T-cell (primary cell): ENCODE results near the gene PIP4K2A. TPM values are rescaled to one million over a fixed set of nuclear protein-coding genes. Genes with fewer than 3 reads are reported as not detected.
"Not testable (repeated sequence)": the region's sequence is repeated elsewhere in the genome, so short reads cannot be mapped to it uniquely, and the experiment has no call there.

ENCODE experiments used
- ATAC-seq, 4 experiments: fragments of 200-7000 bp in 3 of 4; fragments of 150-1000 bp in 1 of 4; cut with Tn5 transposase; replicated peaks in 1 of 4; 1 replicate in 3 of 4; 2 replicates in 1 of 4; pipeline ENCODE4 v1.10.0; 2021; ENCODE audit warnings: moderate library complexity in 3 of 4, mild to moderate bottlenecking in 2 of 4, moderate number of reproducible peaks in 1 of 4
- CTCF ChIA-PET, 2 donors: fragments of 300-600 bp; sonication (Branson Sonifier 250); formaldehyde crosslinking; loops; one replicate each; lab custom pipeline; 2022; ENCODE audit warnings: antibody characterized with exemption in 2 of 2; lab: Charles Lee
- POLR2A ChIA-PET, 2 donors: fragments of 300-600 bp; sonication (Branson Sonifier 250); formaldehyde crosslinking; loops; one replicate each; lab custom pipeline; 2022; ENCODE audit warnings: antibody characterized with exemption in 2 of 2; lab: Charles Lee
- DNase-seq, 35 experiments: peaks; one replicate each; pipeline versions ENCODE4 v3.0.0 to v3.0.0-alpha.2; 2013 to 2023
- H3K27ac ChIP-seq: one replicate; pipeline ENCODE4 v1.5.1; 2013; ENCODE audit warnings: low read length
- H3K27me3 ChIP-seq, 2 experiments: replicated peaks in 1 of 2; 1 replicate in 1 of 2; 2 replicates in 1 of 2; pipeline versions ENCODE4 v1.6.1 to v1.7.0; 2013; ENCODE audit warnings: low read length in 1 of 2, mixed read lengths in 1 of 2; ENCODE audit not compliant: control insufficient read depth in 2 of 2, insufficient read depth in 2 of 2; ENCODE audit errors: extremely low read depth in 1 of 2
- H3K36me3 ChIP-seq, 2 donors: 1 replicate in 1 of 2; 2 replicates in 1 of 2; pipeline versions ENCODE4 v1.6.1 to v1.7.0; 2013; ENCODE audit warnings: low read length in 1 of 2; ENCODE audit not compliant: control insufficient read depth in 2 of 2, insufficient read depth in 1 of 2; ENCODE audit errors: extremely low read depth in 1 of 2
- H3K4me1 ChIP-seq, 2 experiments: 1 replicate in 1 of 2; 2 replicates in 1 of 2; pipeline versions ENCODE4 v1.6.1 to v1.7.0; 2013; ENCODE audit warnings: low read length in 2 of 2, mixed read lengths in 1 of 2; ENCODE audit not compliant: insufficient read depth in 2 of 2, control insufficient read depth in 1 of 2; ENCODE audit errors: extremely low read depth in 1 of 2
- H3K4me3 ChIP-seq, 2 donors: 1 replicate in 1 of 2; 2 replicates in 1 of 2; pipeline versions ENCODE4 v1.5.1 to v1.7.0; 2013; ENCODE audit warnings: mild to moderate bottlenecking in 2 of 2, low read length in 1 of 2, moderate library complexity in 1 of 2; ENCODE audit not compliant: control insufficient read depth in 1 of 2; ENCODE audit errors: extremely low read depth in 1 of 2
- H3K9me3 ChIP-seq: 2 replicates; pipeline ENCODE4 v1.7.0; 2013
- H3K27ac Mint-ChIP-seq, 2 donors: one replicate each; pipeline ENCODE4 v1.8.0; 2020 to 2021; ENCODE audit warnings: mild to moderate bottlenecking in 2 of 2, mixed read lengths in 2 of 2
- H3K27me3 Mint-ChIP-seq, 2 donors: one replicate each; pipeline ENCODE4 v1.8.0; 2021 to 2022; ENCODE audit warnings: mixed read lengths in 2 of 2
- H3K36me3 Mint-ChIP-seq: one replicate; pipeline ENCODE4 v1.8.0; 2021; ENCODE audit warnings: mixed read lengths
- H3K4me1 Mint-ChIP-seq, 3 donors: one replicate each; pipeline ENCODE4 v1.8.0; 2020 to 2022; ENCODE audit warnings: mixed read lengths in 3 of 3, mild to moderate bottlenecking in 1 of 3
- H3K4me3 Mint-ChIP-seq, 3 donors: one replicate each; pipeline ENCODE4 v1.8.0; 2020 to 2022; ENCODE audit warnings: mild to moderate bottlenecking in 3 of 3, mixed read lengths in 3 of 3, moderate library complexity in 3 of 3
- H3K9me3 Mint-ChIP-seq, 3 donors: one replicate each; pipeline ENCODE4 v1.8.0; 2020 to 2022; ENCODE audit warnings: mixed read lengths in 3 of 3
- WGBS: methylation state at CpG from one replicate; pipeline ENCODE4 v1.1.5; 2013; ENCODE audit warnings: missing lambda C conversion rate; ENCODE audit not compliant: insufficient coverage; 5-methylcytosine and 5-hydroxymethylcytosine counted together
- total RNA-seq, 35 experiments: library from RNA in 6 of 35; stranded (reverse) in 6 of 35; fragments of 120-200 nt in 1 of 35; gene quantifications; one replicate each; pipeline versions ENCODE4 v1.2.1 to v1.2.4 and lab custom pipeline; 2013 to 2026

Gene PIP4K2A
- total RNA-seq, 5 donors from 2014 or later (not counting 1 experiment from before 2014, with no cell fraction given): 129 to 238 (median 160) TPM

- no peaks in the 10 kb centered on the region for H3K9me3 ChIP-seq
- no peaks in the 10 kb centered on the region for H3K36me3 Mint-ChIP-seq
- no peak overlapping the region for H3K4me3 ChIP-seq
- no peak for DNase-seq
- CTCF ChIA-PET: interaction anchor here in 1 of 2 donors (0.6 kb wide), 1 partner anchor 1114 kb away, joined by 3 read pairs; no protein-coding TSS in a partner anchor
- H3K27ac Mint-ChIP-seq: no peak overlapping the region
- H3K9me3 Mint-ChIP-seq: no peaks in the 10 kb centered on the region
- H3K36me3 ChIP-seq: no peaks in the 10 kb centered on the region
- 100% methylated on average over 1 of the region's 6 CpGs for WGBS
- peaks cover 2 to 3% of the 10 kb centered on the region in 2 experiments for H3K4me1 ChIP-seq
- POLR2A ChIA-PET: no interaction called here
- H3K27ac ChIP-seq: no peak overlapping the region
- H3K4me3 Mint-ChIP-seq: peak overlapping the region in 1 of 3 donors; percentile 42
- H3K27me3 Mint-ChIP-seq: no peaks in the 10 kb centered on the region
- peaks cover 14 to 27% (median 20%) of the 10 kb centered on the region in 3 donors for H3K4me1 Mint-ChIP-seq
- no peaks in the 10 kb centered on the region for H3K27me3 ChIP-seq
- ATAC-seq: no peak
These were observed 9.4 kb upstream of the PIP4K2A start for GRCh38 chr10:22723783-22724182.

GRCh38 chr10:22723343-22723779 is 9.0 kb upstream of the PIP4K2A start:
- no peak for ATAC-seq
- Mint-ChIP-seq H3K4me3 (peak overlapping the region in 1 of 3 donors; percentile 42), H3K27ac (peak overlapping the region in 1 of 2 donors; percentile 16), H3K36me3 (no peaks in the 10 kb centered on the region), H3K27me3 (no peaks in the 10 kb centered on the region), H3K9me3 (no peaks in the 10 kb centered on the region), H3K4me1 (peaks cover 14 to 27% (median 20%) of the 10 kb centered on the region in 3 donors)
- Histone ChIP-seq H3K36me3 (no peaks in the 10 kb centered on the region), H3K4me1 (peaks cover 2 to 3% of the 10 kb centered on the region in 2 experiments), H3K9me3 (no peaks in the 10 kb centered on the region), H3K27ac (no peak overlapping the region), H3K27me3 (no peaks in the 10 kb centered on the region), H3K4me3 (no peak overlapping the region)
- ChIA-PET CTCF (interaction anchor here in 1 of 2 donors (0.6 kb wide), 1 partner anchor 1113 kb away, joined by 3 read pairs; no protein-coding TSS in a partner anchor), POLR2A (interaction anchor here in 1 of 2 donors (0.5 kb wide), 1 partner anchor 51 kb away, joined by 5 read pairs; no protein-coding TSS in a partner anchor)
- WGBS: 58% methylated on average over 2 of the region's 5 CpGs
- DNase-seq: no peak

- Histone ChIP-seq H3K4me1 (peaks cover 2 to 3% of the 10 kb centered on the region in 2 experiments), H3K4me3 (no peak overlapping the region), H3K27ac (no peak overlapping the region), H3K9me3 (no peaks in the 10 kb centered on the region), H3K27me3 (no peaks in the 10 kb centered on the region), H3K36me3 (no peaks in the 10 kb centered on the region)
- no peak overlapping the region for H3K4me3 Mint-ChIP-seq
- ChIA-PET POLR2A (interaction anchor here (0.5 to 0.6 kb wide), 4 partner anchors 51 to 406 kb away, joined by 4 to 8 read pairs (median 6); no protein-coding TSS in a partner anchor), CTCF (interaction anchor here in 1 of 2 donors (0.6 kb wide), 1 partner anchor 662 kb away, joined by 4 read pairs; no protein-coding TSS in a partner anchor)
- H3K27ac Mint-ChIP-seq: no peak overlapping the region
- H3K27me3 Mint-ChIP-seq: no peaks in the 10 kb centered on the region
- H3K36me3 Mint-ChIP-seq: no peaks in the 10 kb centered on the region
- peaks cover 14 to 27% (median 20%) of the 10 kb centered on the region in 3 donors for H3K4me1 Mint-ChIP-seq
- no peaks in the 10 kb centered on the region for H3K9me3 Mint-ChIP-seq
- DNase-seq (no peak), ATAC-seq (no peak)
- no CpG with 5 or more reads among the region's 4 CpGs for WGBS
These were observed 8.3 kb upstream of the PIP4K2A start for GRCh38 chr10:22722626-22723169.

- no peaks in the 10 kb centered on the region for H3K27me3 ChIP-seq
- Mint-ChIP-seq H3K4me3 (no peak overlapping the region), H3K4me1 (peaks cover 17 to 21% (median 20%) of the 10 kb centered on the region in 3 donors), H3K27ac (no peak overlapping the region), H3K9me3 (no peaks in the 10 kb centered on the region), H3K36me3 (no peaks in the 10 kb centered on the region), H3K27me3 (no peaks in the 10 kb centered on the region)
- peaks cover 2 to 3% of the 10 kb centered on the region in 2 experiments for H3K4me1 ChIP-seq
- H3K36me3 ChIP-seq: no peaks in the 10 kb centered on the region
- DNase-seq (no peak), ATAC-seq (no peak)
- H3K9me3 ChIP-seq: no peaks in the 10 kb centered on the region
- WGBS: no CpG with 5 or more reads among the region's 3 CpGs
- ChIA-PET POLR2A (no interaction called here), CTCF (interaction anchor here in 1 of 2 donors (0.6 to 1.1 kb wide), 3 partner anchors 9 to 11 kb away, joined by 3 to 4 read pairs (median 3); no protein-coding TSS in a partner anchor)
- no peak overlapping the region for H3K27ac ChIP-seq
- no peak overlapping the region for H3K4me3 ChIP-seq
These were observed 6.3 kb upstream of the PIP4K2A start for GRCh38 chr10:22720667-22721066.

- Histone ChIP-seq H3K9me3 (no peaks in the 10 kb centered on the region), H3K36me3 (no peaks in the 10 kb centered on the region), H3K4me1 (peaks cover 5 to 11% of the 10 kb centered on the region in 2 experiments), H3K4me3 (no peak overlapping the region), H3K27ac (no peak overlapping the region), H3K27me3 (no peaks in the 10 kb centered on the region)
- Mint-ChIP-seq H3K4me1 (peaks cover 25 to 26% (median 25%) of the 10 kb centered on the region in 3 donors), H3K36me3 (no peaks in the 10 kb centered on the region), H3K27ac (no peak overlapping the region), H3K9me3 (no peaks in the 10 kb centered on the region), H3K27me3 (no peaks in the 10 kb centered on the region), H3K4me3 (no peak overlapping the region)
- WGBS: 100% methylated on average over 1 of the region's 3 CpGs
- DNase-seq (no peak), ATAC-seq (no peak)
- ChIA-PET CTCF (no interaction called here), POLR2A (no interaction called here)
These were observed 5.1 kb upstream of the PIP4K2A start for GRCh38 chr10:22719406-22720042.

- H3K4me3 Mint-ChIP-seq, H3K27ac ChIP-seq, H3K27me3 Mint-ChIP-seq, H3K36me3 Mint-ChIP-seq, H3K9me3 Mint-ChIP-seq, H3K36me3 ChIP-seq, H3K27ac Mint-ChIP-seq, CTCF ChIA-PET, H3K4me3 ChIP-seq, H3K27me3 ChIP-seq, DNase-seq, POLR2A ChIA-PET, ATAC-seq, H3K9me3 ChIP-seq: not testable (repeated sequence)
- WGBS: 83% methylated on average over 1 of the region's 3 CpGs
- H3K4me1 ChIP-seq: peaks cover 5 to 11% of the 10 kb centered on the region in 2 experiments
- peaks cover 17 to 21% (median 20%) of the 10 kb centered on the region in 3 donors for H3K4me1 Mint-ChIP-seq
These were observed 4.3 kb upstream of the PIP4K2A start for GRCh38 chr10:22718659-22719058.
